Stimulated activated CD8-positive, alpha-beta memory T cell treated with anti-CD3 and anti-CD28 coated beads, Interleukin-12 subunit alpha, Interleukin-12 subunit beta, amount 100 ng/mL, for 24 hours (primary cell): ENCODE results near the gene VAMP1.
"Not testable (repeated sequence)": the region's sequence is repeated elsewhere in the genome, so short reads cannot be mapped to it uniquely, and the experiment has no call there.

Source experiments
- DNase-seq: peaks from one replicate; pipeline ENCODE4 v3.0.0-alpha.2; 2020; ENCODE audit errors: extremely low read depth

Gene VAMP1

GRCh38 chr12:6451348-6452244 lies 18.9 kb downstream of the VAMP1 start, which contains the start of gene TAPBPL:
TSS of gene TAPBPL (plus strand) at chr12:6452042. CDS start at chr12:6452249, 207 bp downstream.
- DNase-seq = peak; percentile 59

- no peak for DNase-seq
Measured at GRCh38 chr12:6450869-6451347, 19.6 kb downstream of the VAMP1 start.

GRCh38 chr12:6450091-6450868 lies 20.2 kb downstream of the VAMP1 start:
- no peak for DNase-seq

- no peak for DNase-seq
Measured at GRCh38 chr12:6444704-6445688, 25.5 kb downstream of the VAMP1 start, which contains the start of gene CD27. TSS of gene CD27 (plus strand) at chr12:6444955. CDS start at chr12:6445096, 141 bp downstream.

- DNase-seq = no peak
Measured at GRCh38 chr12:6444031-6444430, 26.4 kb downstream of the VAMP1 start.

GRCh38 chr12:6443361-6443983 lies 27.0 kb downstream of the VAMP1 start:
- no peak for DNase-seq

GRCh38 chr12:6442836-6443235 lies 27.6 kb downstream of the VAMP1 start:
- DNase-seq = no peak

GRCh38 chr12:6440391-6440790 lies 30.1 kb downstream of the VAMP1 start:
- no peak for DNase-seq

- DNase-seq = no peak
Measured at GRCh38 chr12:6438345-6438744, 32.1 kb downstream of the VAMP1 start.

- no peak for DNase-seq
Measured at GRCh38 chr12:6437586-6437985, 32.9 kb downstream of the VAMP1 start.

GRCh38 chr12:6435961-6436715 lies 34.3 kb downstream of the VAMP1 start:
- no peak for DNase-seq

- DNase-seq = no peak
Measured at GRCh38 chr12:6434205-6435140, 36.0 kb downstream of the VAMP1 start.

GRCh38 chr12:6432991-6433390 lies 37.5 kb downstream of the VAMP1 start:
- DNase-seq = no peak

GRCh38 chr12:6430124-6430989 lies 40.1 kb downstream of the VAMP1 start:
- DNase-seq = no peak

- no peak for DNase-seq
Measured at GRCh38 chr12:6428326-6428725, 42.2 kb downstream of the VAMP1 start.

- not testable (repeated sequence) for DNase-seq
Measured at GRCh38 chr12:6427796-6428195, 42.7 kb downstream of the VAMP1 start.

- DNase-seq = peak; percentile 85
Measured at GRCh38 chr12:6426882-6427671, 43.4 kb downstream of the VAMP1 start.
